MM.1S (cell line): Measurements from ENCODE around the gene VCL.

ENCODE experiments used
- EZH2phosphoT487 ChIP-seq: fragments of 300-600 bp; sonication (generic); IDR thresholded peaks from 2 replicates; pipeline ENCODE4 v1.6.1; 2018; ENCODE audit warnings: antibody characterized with exemption, low read length
- TF ChIP-seq, protein P1 (sequence below): fragments of 300-600 bp; sonication (generic); IDR thresholded peaks from 2 replicates; pipeline ENCODE4 v1.5.1; 2016; ENCODE audit warnings: antibody characterized with exemption, low read length, mixed read lengths

GRCh38 chr10:73991884-73992245 is 6.1 kb upstream of the VCL start:
- TF ChIP-seq, protein P1, sequence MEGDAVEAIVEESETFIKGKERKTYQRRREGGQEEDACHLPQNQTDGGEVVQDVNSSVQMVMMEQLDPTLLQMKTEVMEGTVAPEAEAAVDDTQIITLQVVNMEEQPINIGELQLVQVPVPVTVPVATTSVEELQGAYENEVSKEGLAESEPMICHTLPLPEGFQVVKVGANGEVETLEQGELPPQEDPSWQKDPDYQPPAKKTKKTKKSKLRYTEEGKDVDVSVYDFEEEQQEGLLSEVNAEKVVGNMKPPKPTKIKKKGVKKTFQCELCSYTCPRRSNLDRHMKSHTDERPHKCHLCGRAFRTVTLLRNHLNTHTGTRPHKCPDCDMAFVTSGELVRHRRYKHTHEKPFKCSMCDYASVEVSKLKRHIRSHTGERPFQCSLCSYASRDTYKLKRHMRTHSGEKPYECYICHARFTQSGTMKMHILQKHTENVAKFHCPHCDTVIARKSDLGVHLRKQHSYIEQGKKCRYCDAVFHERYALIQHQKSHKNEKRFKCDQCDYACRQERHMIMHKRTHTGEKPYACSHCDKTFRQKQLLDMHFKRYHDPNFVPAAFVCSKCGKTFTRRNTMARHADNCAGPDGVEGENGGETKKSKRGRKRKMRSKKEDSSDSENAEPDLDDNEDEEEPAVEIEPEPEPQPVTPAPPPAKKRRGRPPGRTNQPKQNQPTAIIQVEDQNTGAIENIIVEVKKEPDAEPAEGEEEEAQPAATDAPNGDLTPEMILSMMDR = no peak
- no peak for TF ChIP-seq EZH2phosphoT487
